IPS-15b (cell line): ENCODE data around the gene NFIB.

Experiments
- H3K27me3 ChIP-seq: one replicate; pipeline ENCODE4 v1.6.1; 2013; ENCODE audit warnings: low read length; ENCODE audit not compliant: control insufficient read depth, insufficient read depth
- H3K36me3 ChIP-seq: one replicate; pipeline ENCODE4 v1.6.1; 2013; ENCODE audit warnings: low read length; ENCODE audit not compliant: control insufficient read depth, insufficient read depth
- H3K4me1 ChIP-seq: one replicate; pipeline ENCODE4 v1.6.1; 2013; ENCODE audit warnings: mild to moderate bottlenecking, low read length; ENCODE audit not compliant: control insufficient read depth, insufficient read depth
- H3K4me3 ChIP-seq: one replicate; pipeline ENCODE4 v1.5.1; 2013; ENCODE audit warnings: low read depth, low read length
- H3K9ac ChIP-seq: one replicate; pipeline ENCODE4 v1.6.1; 2013; ENCODE audit warnings: low read depth, mild to moderate bottlenecking, low read length
- H3K9me3 ChIP-seq: one replicate; pipeline ENCODE4 v1.6.1; 2013; ENCODE audit warnings: mild to moderate bottlenecking, low read length; ENCODE audit not compliant: control insufficient read depth, insufficient read depth

NFIB gene

DNA sequence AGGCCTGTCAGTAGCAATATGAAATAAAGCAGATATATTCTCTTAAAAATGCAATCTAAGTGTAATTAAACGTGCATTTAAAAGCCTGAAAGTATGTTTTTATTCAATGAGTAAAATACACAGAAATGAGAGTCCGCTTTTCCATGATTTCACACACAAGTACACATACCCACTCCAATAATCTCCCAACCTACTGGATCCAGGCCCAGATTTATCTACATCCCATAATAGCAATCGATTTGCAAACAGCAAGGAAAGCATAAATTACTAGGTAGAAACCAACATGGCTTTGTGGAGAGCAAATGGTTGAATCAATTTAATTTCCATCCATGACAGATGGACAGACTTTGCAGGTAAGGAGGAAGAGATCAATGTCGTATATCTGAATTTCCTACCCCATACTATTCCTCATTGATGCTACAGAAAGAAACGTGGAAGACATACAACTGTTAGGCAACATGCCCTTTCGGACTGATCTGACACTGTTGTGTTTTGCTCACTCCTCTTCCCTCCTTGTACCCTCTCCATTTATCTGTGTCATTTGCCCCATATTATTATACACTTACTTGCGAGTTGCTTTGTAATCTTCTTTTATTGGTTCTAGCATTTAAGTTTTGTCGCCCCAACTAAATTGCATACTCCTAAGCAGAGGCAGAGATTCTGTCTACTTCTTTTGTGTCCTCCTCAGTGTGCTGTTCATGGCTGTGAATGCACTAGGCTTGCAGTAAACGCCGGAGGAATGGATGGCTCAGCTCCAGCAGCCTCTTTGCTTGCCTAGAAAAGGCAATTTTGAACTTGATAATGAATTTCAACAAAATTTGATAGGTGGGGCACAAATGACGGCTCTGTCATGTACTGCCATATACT, 133.6 kb downstream of the NFIB start:
- Histone ChIP-seq H3K27me3 (no peaks in the 10 kb centered on the region), H3K9me3 (no peaks in the 10 kb centered on the region), H3K36me3 (no peaks in the 10 kb centered on the region), H3K4me3 (no peak overlapping the region), H3K9ac (no peak overlapping the region), H3K4me1 (no peaks in the 10 kb centered on the region)

- Histone ChIP-seq H3K36me3 (no peaks in the 10 kb centered on the region), H3K9me3 (no peaks in the 10 kb centered on the region), H3K27me3 (no peaks in the 10 kb centered on the region), H3K4me3 (no peak overlapping the region), H3K4me1 (no peaks in the 10 kb centered on the region), H3K9ac (no peak overlapping the region)
Measured at GRCh38 chr9:14179449-14179848, 134.5 kb downstream of the NFIB start.

GRCh38 chr9:14175778-14176177, 138.2 kb downstream of the NFIB start:
- H3K9me3 ChIP-seq: no peaks in the 10 kb centered on the region
- H3K4me3 ChIP-seq: no peak overlapping the region
- H3K27me3 ChIP-seq: no peaks in the 10 kb centered on the region
- H3K4me1 ChIP-seq: no peaks in the 10 kb centered on the region
- H3K9ac ChIP-seq: no peak overlapping the region
- H3K36me3 ChIP-seq: no peaks in the 10 kb centered on the region

- Histone ChIP-seq H3K27me3 (no peaks in the 10 kb centered on the region), H3K9ac (no peak overlapping the region), H3K9me3 (no peaks in the 10 kb centered on the region), H3K4me1 (no peaks in the 10 kb centered on the region), H3K36me3 (no peaks in the 10 kb centered on the region), H3K4me3 (no peak overlapping the region)
Measured at GRCh38 chr9:14173713-14174112, 140.2 kb downstream of the NFIB start.

- Histone ChIP-seq H3K27me3 (no peaks in the 10 kb centered on the region), H3K4me3 (no peak overlapping the region), H3K4me1 (no peaks in the 10 kb centered on the region), H3K9ac (no peak overlapping the region), H3K36me3 (no peaks in the 10 kb centered on the region), H3K9me3 (no peaks in the 10 kb centered on the region)
Measured at GRCh38 chr9:14170973-14171596, 142.9 kb downstream of the NFIB start.

DNA sequence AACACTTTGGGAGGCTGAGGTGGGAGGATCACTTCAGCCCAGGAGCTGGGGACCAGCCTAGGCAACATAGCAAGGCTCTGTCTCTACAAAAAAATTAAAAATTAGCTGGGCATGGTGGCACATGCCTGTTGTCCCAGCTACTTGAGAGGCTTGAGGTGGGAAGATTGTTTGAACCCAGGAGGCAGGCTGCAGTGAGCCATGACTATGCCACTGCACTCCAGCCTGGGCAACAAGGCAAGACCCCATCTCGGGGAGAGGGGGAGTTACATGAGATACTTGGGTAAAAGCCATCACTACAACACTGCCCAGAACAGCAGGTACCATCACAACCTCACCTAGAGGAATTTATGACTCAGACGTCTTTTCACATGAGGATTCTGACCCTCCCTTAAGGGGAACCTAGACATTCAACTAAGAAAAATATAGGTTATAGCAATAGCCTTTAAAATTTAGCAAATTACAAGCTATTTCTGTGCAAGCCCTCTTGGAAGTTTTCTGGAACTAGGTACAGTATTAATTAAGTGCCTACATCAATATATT, 143.5 kb downstream of the NFIB start:
- no peaks in the 10 kb centered on the region for H3K9me3 ChIP-seq
- H3K9ac ChIP-seq: no peak overlapping the region
- H3K4me3 ChIP-seq: no peak overlapping the region
- H3K36me3 ChIP-seq: no peaks in the 10 kb centered on the region
- no peaks in the 10 kb centered on the region for H3K27me3 ChIP-seq
- H3K4me1 ChIP-seq: no peaks in the 10 kb centered on the region

- H3K9ac ChIP-seq: no peak overlapping the region
- H3K27me3 ChIP-seq: no peaks in the 10 kb centered on the region
- H3K4me3 ChIP-seq: no peak overlapping the region
- no peaks in the 10 kb centered on the region for H3K9me3 ChIP-seq
- H3K36me3 ChIP-seq: no peaks in the 10 kb centered on the region
- H3K4me1 ChIP-seq: no peaks in the 10 kb centered on the region
Measured at GRCh38 chr9:14168381-14168780, 145.6 kb downstream of the NFIB start.

DNA sequence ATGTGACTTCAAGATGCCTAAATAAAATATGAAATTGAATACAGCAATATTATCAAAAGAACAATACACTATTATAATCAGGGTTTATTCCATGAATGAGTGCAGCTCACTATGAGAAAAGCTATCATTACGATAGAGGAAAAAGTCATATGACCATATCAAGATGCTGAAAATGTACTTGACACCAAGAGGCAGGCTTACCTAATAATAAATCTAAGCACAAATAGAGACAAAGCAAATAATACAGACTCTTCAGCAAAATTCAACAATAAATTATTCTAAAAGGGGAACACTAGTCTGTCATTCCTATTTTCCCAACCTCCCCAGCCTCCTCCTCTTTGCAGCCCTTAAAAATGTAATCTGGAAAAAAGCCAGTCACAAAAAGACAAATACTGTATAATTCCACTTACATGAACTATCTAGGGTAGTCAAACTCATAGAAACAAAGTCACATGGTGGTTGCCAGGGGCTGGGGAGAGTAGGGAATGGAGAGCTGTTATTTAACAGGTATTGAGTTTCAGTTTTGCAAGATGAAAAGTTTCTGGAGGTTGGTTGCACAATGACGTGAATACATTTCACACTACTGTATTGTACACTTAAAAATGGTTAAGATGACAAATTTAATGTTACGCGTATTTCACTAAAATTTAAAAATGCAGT, 148.4 kb downstream of the NFIB start:
- H3K9ac ChIP-seq: no peak overlapping the region
- H3K36me3 ChIP-seq: no peaks in the 10 kb centered on the region
- H3K27me3 ChIP-seq: no peaks in the 10 kb centered on the region
- no peaks in the 10 kb centered on the region for H3K9me3 ChIP-seq
- no peaks in the 10 kb centered on the region for H3K4me1 ChIP-seq
- no peak overlapping the region for H3K4me3 ChIP-seq

- Histone ChIP-seq H3K36me3 (no peaks in the 10 kb centered on the region), H3K9ac (no peak overlapping the region), H3K4me1 (no peaks in the 10 kb centered on the region), H3K27me3 (no peaks in the 10 kb centered on the region), H3K4me3 (no peak overlapping the region), H3K9me3 (no peaks in the 10 kb centered on the region)
Measured at GRCh38 chr9:14164908-14165307, 149.0 kb downstream of the NFIB start.

- Histone ChIP-seq H3K9me3 (no peaks in the 10 kb centered on the region), H3K4me1 (no peaks in the 10 kb centered on the region), H3K4me3 (no peak overlapping the region), H3K36me3 (no peaks in the 10 kb centered on the region), H3K27me3 (no peaks in the 10 kb centered on the region), H3K9ac (no peak overlapping the region)
Measured at GRCh38 chr9:14159440-14160216, 154.3 kb downstream of the NFIB start.

DNA sequence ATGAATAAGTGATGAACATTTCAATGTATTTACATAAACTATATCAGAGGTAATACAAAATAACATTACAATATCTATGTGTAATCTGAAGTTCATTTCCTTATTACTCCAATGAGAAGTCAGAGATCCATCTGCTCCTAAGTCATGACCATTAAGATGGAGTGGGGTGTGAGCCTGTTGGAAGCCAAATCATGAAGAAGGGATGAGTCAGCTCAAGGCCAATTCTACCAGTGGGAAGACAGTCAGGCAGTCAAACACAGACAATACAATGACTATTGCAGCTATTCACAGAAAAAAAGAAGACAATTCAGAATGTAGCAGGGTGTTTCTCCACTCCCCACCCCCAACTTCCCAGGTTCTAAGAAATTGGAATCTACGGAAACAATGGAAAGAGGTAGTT, 155.0 kb downstream of the NFIB start:
- no peak overlapping the region for H3K9ac ChIP-seq
- H3K27me3 ChIP-seq: no peaks in the 10 kb centered on the region
- no peaks in the 10 kb centered on the region for H3K9me3 ChIP-seq
- no peaks in the 10 kb centered on the region for H3K4me1 ChIP-seq
- H3K36me3 ChIP-seq: no peaks in the 10 kb centered on the region
- no peak overlapping the region for H3K4me3 ChIP-seq
